Activated CD8-positive, alpha-beta memory T cell treated with anti-CD3 and anti-CD28 coated beads for 36 hours (primary cell): ENCODE data around the gene HERPUD1. TPM values are rescaled to one million over a fixed set of nuclear protein-coding genes. Genes with fewer than 3 reads are reported as not detected.

Experiments used
- CTCF ChIA-PET: fragments of 350-600 bp; sonication (Branson Sonifier 250); formaldehyde crosslinking; loops from one replicate; lab custom pipeline; 2021; ENCODE audit warnings: antibody characterized with exemption; lab: Charles Lee
- POLR2A ChIA-PET: fragments of 350-600 bp; sonication (Branson Sonifier 250); formaldehyde crosslinking; loops from one replicate; lab custom pipeline; 2021; ENCODE audit warnings: antibody characterized with exemption; lab: Charles Lee
- total RNA-seq, 2 experiments: library from RNA; stranded (reverse); gene quantifications; one replicate each; pipeline ENCODE4 v1.2.3, GENCODE V29; 2021

The HERPUD1 gene
- total RNA-seq, 2 experiments from 2014 or later = 133 to 140 TPM

DNA sequence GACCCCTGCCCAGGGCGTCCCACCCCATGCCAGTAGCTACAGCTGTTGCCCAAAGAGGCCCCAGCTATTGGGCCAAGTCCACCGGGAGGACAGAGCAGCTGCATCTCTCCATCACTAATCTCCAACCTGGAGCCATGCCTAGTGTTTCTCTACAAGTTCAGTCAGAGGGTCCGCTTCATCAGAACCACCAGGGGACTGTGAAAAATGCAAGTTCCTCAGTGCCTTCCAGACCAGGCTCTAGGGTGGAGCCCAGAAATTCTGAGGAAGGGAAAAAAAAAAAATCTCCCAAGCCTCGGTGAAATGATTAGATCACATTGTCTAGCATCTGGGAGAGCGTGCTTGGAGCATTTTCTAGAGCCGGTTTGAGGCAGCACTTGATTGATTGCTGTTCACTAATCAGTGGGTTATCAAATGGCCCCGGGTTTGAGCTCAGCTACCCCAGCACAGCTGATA lies 22.4 kb upstream of the HERPUD1 start:
- ChIA-PET POLR2A (no interaction called here), CTCF (interaction anchor here (0.6 kb wide), 1 partner anchor 383 kb away, joined by 3 read pairs; no protein-coding TSS in a partner anchor)

DNA sequence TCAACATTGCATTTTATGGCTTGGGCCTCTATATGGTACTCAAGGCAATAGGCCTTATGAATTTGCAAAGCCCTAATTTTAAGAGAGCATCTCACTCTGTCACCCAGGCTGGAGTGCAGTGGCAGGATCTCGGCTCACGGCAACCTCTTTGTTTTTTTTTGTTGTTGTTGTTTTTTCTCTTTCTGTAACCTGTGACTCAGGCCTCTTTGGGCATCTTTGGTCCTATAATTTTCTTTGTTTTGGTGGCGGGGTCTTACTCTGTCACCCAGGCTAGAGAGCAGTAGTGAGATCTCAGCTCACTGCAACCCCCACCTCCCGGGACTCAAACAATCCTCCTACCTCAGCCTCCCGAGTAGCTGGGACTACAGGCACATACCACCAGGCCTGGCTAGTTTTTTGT lies 21.8 kb upstream of the HERPUD1 start:
- ChIA-PET CTCF (interaction anchor here (0.6 kb wide), 1 partner anchor 384 kb away, joined by 3 read pairs; no protein-coding TSS in a partner anchor), POLR2A (no interaction called here)

DNA sequence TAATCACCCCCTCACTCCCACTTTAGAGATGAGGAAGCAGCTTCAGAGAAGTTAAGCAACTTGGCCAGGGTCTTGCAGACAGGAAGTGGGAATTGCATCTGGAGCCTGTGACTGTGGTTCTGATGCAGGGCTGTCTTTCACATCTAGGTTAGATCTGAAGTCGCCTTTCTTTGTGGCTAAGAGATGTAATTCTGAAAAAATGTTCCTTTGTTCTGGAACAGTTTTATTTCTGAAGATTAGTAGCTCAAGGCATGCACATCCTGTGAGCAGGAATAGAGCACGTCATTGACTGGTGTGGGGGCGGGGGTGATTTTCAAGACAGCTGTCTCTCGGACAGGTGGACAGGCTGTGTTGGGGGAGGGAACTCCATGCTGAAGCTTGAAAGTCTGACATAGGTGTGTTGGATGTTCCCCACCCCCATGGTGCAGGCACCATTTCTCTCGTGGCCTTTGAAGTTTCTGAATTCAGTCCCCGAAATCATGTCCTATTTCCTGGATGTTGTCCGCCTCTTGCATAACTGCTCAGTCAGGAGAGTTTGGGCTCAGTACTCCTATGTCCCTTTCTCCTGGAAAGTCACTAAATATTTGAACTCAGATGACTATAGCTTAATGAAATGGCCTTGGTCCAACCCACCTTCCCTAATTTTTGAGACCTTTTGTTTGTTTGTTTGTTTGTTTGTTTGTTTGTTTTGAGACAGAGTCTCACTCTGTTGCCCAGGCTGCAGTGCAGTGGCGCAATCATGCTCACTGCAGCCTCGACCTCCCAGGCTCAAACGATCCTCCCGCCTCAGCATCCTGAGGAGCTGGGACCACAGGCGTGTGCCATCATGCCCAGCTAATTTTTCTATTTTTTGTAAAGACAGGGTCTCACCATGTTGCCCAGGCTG lies 21.0 kb upstream of the HERPUD1 start:
- ChIA-PET POLR2A (no interaction called here), CTCF (interaction anchor here (0.6 to 1.4 kb wide), 2 partner anchors 14 to 43 kb away, joined by 5 read pairs; no protein-coding TSS in a partner anchor)

DNA sequence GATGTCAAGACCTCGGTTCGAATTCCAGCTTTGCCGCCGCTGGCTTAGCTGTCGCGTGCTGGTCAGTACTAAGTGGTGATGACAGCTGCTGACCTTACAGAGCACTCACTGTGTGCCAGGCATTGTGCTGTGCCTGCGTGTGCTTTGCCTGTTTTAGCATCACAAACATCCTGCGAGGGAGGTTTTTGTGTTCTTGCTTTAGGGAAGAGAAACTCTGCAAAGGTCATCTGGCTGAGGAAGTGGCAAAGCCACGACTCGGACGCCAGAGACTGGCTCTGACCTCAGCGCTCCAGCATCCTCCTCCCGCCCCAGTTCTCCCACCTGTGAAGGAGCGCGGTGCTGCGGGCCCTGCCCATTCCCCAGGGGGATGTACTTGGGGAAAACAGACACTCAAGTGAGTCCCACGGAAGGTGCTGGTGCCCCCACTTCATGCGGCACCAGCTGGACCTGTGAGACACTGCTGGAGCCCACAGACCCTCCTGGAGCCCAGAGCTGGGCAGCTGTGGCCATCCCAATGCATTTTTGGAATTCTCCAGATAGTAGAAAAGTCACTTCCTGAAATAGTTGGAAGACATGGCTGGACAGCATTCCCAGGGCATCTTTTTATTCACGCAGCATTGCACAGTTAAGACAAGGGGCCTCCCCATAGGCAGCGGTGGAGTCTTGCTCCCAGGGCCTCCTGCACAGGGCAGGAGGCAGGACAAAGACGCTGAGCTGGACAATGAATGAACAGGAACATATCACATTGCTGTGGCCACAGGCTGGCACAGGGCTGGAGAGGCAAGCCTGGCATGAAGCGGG lies 20.0 kb upstream of the HERPUD1 start:
- POLR2A ChIA-PET = no interaction called here
- CTCF ChIA-PET = interaction anchor here (0.6 to 1.4 kb wide), 2 partner anchors 11 to 44 kb away, joined by 5 to 7 read pairs; no protein-coding TSS in a partner anchor

DNA sequence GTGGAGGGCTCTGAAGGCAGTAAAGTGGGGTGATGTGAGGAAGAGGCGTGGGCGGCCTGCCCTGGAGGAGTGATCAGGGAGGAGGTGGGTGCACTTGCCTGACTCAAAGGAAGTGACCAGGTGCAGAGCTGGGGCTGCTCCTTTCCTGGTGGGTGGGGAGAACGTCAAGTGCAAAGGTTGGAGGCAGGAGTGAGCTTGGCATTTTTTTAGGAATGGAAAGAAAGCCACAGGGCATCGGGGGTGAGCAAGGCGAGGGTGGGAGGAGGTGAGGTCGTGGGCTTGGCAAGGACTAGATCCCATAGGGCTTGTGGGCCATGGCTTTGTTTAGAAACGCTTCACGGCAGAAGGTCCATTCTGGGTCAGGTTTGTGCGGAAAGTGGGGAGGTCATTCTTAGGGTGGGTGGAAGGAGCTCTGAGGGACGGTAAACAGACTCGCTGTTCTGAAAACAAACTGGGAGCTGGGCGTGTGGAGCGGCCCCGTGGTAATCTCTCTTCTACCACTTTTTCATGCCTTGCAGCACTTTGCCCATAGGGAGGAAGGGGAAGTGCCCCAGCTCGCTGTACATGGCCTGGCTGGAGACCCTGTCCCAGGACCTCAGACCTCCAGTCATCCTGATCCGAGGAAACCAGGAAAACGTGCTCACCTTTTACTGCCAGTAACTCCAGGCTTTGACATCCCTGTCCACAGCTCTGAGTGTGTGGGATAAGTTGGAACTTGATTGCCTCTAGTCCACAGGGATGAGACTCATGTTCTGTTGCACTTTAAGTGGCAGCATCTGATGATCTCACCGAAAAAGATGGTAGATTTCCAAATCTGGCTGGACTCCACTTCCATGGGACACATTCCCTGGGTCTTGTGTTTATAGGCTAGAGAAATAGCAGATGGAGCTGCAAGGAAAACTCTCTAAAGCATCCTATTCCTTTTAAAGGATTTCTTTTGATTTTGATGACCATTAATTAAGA lies 18.9 kb upstream of the HERPUD1 start:
- CTCF ChIA-PET = interaction anchor here (0.6 kb wide), 1 partner anchor 10 kb away, joined by 7 read pairs; no protein-coding TSS in a partner anchor
- POLR2A ChIA-PET = no interaction called here

DNA sequence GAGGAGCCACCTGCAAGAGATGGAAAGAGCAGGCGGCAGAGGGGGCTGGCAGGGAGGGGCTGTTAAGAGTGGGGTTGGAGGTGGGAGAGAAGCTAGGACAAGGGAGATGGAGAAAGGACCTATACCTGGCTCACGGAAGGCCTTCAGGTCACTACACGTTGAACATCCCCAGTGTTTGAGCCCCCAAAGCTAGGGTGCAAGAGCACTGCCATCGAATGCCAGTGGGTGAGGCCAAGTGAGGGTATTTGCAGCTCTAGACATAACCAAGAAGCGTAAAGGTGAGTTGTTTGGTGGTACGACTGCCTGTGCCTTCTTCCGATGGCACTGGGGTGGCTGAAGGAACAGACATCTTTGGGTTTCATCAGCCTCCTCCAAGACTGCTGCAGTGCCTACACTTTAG lies 17.0 kb upstream of the HERPUD1 start:
- CTCF ChIA-PET = interaction anchor here (0.6 to 1.2 kb wide), 3 partner anchors 37 to 61 kb away, joined by 3 to 4 read pairs (median 3); no protein-coding TSS in a partner anchor

DNA sequence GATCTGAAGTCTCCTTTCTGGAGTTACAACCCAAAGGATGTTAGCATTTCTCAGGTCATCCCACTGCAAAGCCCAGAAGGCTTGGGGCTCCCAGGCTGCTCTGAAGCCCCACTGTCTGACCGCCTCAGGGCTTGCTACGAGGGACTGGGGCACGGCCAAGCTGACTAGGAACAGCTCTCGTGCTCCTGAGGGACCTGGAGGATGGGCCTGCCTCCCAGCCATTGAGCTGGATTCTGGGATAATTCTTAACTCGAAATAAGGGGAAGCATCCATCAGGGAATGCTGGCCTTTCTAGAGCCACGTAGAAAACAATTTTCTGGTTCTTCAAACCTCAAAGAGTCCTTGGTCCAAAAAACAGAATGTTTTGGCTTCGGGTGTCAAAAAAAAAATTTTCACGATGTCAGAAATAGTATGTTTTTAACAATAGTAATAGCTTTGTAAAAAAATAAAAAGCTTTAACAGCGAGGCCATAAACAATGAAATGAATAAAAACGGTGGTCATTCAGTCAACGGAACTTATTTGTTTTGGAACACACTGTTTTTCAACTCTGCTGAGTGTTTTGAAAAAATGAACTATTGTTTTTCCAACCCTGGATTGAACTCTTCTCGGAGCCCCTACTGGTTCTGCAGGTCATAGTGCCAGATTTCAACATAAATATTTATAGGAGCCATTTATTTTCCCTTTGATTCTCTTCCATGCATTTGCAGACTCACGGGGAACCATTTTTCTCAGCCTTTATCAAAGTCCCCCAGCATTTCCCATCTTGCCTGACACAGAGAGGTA lies 16.4 kb upstream of the HERPUD1 start:
- CTCF ChIA-PET = interaction anchor here (1.2 kb wide), 1 partner anchor 48 kb away, joined by 3 read pairs; no protein-coding TSS in a partner anchor
- POLR2A ChIA-PET = interaction anchor here (1.2 kb wide), 1 partner anchor 16 kb away, joined by 3 read pairs; no protein-coding TSS in a partner anchor

More for the DNA sequence above, 17.0 kb upstream of the HERPUD1 start:
- POLR2A ChIA-PET = interaction anchor here (1.2 kb wide), 1 partner anchor 16 kb away, joined by 3 read pairs; no protein-coding TSS in a partner anchor

DNA sequence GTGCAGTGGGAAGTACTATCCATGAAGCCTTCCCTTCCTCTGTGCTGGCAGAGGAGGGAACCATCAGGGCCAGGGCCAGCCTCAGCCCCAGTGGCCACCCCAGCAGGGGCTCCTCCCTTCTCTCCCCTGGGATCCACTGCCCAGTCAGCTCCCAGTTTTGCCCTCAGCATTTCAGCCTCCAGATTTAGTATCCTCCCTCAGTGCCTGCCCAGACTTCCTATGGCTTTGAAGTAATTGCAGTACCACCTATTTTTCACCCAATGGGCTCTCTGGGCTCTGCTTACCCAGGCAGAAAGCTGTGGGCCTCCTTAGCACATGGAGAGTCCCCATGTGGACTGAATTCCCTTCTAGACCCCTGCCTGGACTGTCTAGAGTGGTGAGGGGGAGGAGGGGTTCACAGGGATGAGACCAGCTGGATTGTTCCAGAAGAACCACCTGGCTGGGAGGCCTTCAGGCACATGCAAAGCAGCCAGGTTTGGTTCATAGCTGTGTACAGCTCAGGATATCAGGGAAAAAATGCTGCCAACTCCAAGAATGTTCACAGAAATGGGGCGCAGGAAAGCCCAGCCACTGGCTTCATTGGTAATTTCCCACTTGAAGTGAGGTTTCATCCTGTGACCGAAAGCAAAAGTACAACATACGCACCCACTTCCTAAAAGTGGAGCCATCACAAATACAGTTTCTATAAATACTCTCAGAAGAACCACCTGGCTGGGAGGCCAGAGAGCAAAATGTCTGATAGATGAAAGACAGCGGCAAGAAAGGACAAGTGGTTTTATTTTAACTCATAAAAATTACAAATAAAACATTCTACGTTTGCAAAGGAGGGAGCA lies 15.2 kb upstream of the HERPUD1 start:
- CTCF ChIA-PET = interaction anchor here (0.6 to 1.3 kb wide), 2 partner anchors 35 to 301 kb away, joined by 3 to 4 read pairs; no protein-coding TSS in a partner anchor
- POLR2A ChIA-PET = interaction anchor here (1.5 kb wide), 1 partner anchor 15 kb away, joined by 4 read pairs; no protein-coding TSS in a partner anchor

DNA sequence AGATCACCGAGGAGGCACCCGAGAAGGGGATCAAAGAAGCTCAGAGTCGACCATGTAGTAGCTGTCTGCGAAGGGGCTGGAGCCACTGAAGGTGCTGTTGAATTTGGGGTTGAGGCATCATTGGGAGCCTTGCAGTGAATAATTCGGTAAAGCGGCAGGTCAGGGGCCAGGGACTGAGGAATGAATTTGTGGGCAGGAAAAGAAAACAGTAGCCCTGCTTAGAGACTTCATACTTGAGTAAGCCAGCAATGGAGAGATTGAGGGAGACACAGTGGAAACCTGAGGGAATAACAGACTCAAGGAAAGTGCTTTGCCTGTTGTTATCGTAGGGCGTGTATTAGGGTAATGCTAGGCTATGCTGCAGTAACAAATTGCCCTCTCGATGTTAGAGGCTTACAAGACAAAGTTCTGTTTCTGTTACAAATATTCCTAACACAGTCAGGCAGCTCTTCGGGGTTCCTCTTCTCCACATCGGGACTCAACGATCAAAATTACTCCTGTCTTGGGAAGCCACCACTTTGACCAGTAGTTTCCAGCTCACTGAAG lies 13.4 kb upstream of the HERPUD1 start:
- ChIA-PET POLR2A (no interaction called here), CTCF (interaction anchor here (0.7 kb wide), 2 partner anchors 26 to 43 kb away, joined by 3 to 4 read pairs; no protein-coding TSS in a partner anchor)

DNA sequence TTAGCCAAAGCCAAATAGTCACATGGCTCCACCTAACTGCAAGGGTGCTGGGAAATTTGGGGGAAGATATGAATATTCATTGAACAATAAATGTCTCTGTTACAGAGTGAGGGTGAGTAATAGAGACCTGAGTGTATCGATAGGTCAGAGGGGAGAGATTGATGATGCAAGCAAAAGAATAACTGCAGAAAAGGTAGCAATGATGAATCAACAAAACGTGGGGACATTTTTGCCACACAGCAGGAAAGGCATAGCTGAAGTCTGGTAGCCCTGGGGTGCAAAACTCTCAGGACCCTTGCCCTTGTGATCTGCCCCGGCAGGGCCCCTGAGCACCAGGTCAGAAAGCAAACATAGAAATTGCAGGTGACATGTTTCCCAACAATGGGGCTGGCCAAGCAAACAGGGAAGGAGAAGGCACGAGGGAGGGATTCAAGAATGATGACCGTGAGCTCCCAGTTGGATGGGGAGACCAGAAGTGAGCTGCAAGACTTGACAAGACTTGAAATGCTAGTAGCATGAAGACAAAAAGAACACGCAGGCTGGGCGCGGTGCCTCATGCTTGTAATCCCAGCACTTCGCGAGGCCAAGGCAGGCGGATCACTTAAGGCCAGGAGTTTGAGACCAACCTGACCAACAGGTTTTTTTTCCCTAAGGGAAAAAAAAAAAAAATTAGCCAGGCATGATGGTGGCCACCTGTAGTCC lies 12.7 kb upstream of the HERPUD1 start:
- POLR2A ChIA-PET = interaction anchor here (0.6 kb wide), 1 partner anchor 12 kb away, joined by 3 read pairs; no protein-coding TSS in a partner anchor

DNA sequence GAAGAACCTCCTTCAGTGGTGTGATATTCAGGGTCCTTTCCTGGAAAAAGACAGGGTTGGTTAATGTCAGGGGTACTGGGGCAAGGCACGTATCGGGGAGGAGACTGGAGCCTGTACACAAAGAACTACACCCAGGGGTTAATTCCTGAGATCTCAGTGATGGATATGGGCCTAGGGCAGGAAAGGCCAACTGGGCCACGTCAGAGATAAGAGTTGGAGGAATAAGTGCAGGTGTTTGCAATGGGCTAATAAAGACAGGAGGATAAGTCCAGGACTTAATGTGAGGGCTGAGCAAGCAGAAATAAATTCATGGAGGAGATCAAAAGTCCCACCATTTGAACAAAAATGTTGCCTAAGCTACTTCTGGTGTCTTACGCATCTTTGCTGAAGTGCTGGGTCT lies 10.4 kb upstream of the HERPUD1 start:
- CTCF ChIA-PET = interaction anchor here (0.8 kb wide), 1 partner anchor 43 kb away, joined by 3 read pairs; no protein-coding TSS in a partner anchor
- POLR2A ChIA-PET = interaction anchor here (1.1 kb wide), 1 partner anchor 12 kb away, joined by 3 read pairs; no protein-coding TSS in a partner anchor

More for the DNA sequence above, 12.7 kb upstream of the HERPUD1 start:
- CTCF ChIA-PET = interaction anchor here (0.6 kb wide), 1 partner anchor 129 kb away, joined by 4 read pairs; no protein-coding TSS in a partner anchor

DNA sequence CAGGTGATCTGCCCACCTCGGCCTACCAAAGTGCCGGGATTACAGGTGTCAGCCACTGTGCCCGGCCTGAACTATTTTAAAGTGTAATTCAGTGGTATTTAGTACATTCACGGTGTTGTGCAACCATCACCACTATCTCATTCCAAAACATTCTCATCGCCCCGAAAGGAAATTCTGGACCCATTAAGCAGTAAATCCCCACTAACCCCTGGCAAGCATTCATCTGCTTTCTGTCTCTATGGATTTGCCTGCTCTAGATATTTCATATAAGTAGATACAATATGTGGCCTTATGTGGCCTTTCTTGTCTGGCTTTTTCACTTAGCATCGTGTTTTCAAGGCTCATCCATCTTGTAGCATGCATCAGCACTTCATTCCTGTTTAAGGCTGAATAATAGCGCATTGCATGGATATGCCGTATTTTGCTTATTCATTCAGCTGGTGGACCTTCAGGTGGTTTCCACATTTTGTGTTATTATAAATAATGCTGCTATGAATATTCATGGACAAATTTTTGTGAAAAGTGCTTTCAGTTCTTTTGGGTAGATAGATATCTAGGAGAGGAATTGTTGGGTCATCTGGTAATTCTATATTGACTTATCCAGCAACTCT lies 8.4 kb upstream of the HERPUD1 start:
- ChIA-PET CTCF (interaction anchor here (1.0 kb wide), 1 partner anchor 11 kb away, joined by 7 read pairs; no protein-coding TSS in a partner anchor), POLR2A (no interaction called here)

DNA sequence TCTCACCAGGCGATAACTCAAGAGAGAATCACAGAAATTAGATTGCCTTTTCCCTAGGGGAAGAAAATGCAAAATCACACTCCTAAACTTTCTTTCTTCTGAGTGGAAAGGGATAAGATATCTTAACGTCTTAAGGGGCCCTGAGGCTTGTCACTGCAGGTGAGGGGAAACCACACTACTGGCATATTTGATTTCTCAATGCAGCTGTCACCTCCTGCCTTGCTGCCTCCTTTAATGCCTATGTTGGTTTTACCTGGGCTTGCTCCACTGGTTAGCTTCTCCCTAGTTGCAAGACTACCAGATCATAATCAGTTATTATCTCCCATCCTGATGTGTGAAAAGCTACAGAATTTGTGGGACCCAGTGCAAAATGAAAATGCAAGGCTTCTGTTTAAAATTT lies 4.5 kb upstream of the HERPUD1 start:
- ChIA-PET CTCF (no interaction called here), POLR2A (no interaction called here)

DNA sequence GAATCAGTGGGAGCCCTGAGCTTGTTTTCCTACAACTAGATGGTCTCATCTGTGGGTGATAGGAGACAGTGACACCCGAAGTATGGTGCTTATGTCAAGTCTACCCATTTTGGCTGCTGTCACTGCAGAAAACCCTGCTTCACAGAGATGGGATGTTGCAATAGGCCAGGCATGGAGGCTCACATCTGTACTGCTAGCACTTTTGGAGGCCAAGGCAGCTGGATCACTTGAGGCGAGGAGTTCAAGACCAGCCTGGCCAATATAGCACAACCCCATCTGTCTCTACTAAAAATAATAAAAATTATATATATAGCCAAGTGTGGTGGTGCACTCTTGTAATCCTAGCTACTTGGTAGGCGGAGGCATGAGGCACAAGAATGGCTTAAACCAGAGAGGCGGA lies 2.3 kb upstream of the HERPUD1 start:
- ChIA-PET CTCF (interaction anchor here (1.2 kb wide), 1 partner anchor 26 kb away, joined by 3 read pairs; no protein-coding TSS in a partner anchor), POLR2A (no interaction called here)
